Measurements from ENCODE around the gene EDAR.

Gene EDAR

DNA sequence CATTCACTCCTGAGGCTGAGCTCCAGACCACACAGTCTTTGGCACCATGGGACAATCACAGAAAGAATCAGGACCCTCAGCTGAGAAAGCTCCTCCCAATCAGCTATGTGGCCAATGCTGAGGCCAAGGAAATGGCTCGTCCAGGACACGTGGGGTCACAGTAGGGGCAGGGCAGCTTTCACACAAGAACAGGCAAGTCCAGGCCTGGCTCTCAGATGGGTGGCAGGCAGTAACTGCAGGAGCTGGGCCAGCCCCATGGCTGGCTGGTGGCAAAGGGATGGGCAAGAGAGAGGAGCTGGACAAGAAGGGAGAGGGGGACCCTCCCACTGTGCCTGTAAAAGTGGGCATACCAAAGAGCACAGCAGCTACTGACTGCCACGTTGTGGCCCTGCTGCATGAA lies 12.2 kb upstream of the EDAR start:
- no peak for DNase-seq (ENCODE audit: low read depth, low spot score)

DNA sequence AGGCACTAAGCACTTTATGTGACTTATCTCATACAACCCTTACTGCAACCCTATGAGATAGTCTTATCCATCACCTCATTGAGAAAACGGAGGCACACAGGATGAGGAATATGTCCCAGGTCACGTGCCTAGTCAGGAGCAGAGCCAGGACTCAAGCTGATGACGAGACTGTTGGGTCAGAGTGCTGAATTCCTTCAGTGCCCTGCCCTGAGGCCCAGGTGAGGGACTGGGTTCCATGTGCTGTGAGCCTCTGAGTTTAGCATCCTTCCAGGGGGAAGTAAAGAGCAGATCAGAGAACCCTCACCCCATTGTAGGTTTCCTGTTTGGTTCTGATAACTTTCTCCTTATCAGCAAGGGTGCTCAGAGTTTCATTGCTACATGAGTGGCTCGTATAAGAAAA lies 11.7 kb upstream of the EDAR start:
- no peak for DNase-seq (ENCODE audit: low read depth, low spot score)

DNA sequence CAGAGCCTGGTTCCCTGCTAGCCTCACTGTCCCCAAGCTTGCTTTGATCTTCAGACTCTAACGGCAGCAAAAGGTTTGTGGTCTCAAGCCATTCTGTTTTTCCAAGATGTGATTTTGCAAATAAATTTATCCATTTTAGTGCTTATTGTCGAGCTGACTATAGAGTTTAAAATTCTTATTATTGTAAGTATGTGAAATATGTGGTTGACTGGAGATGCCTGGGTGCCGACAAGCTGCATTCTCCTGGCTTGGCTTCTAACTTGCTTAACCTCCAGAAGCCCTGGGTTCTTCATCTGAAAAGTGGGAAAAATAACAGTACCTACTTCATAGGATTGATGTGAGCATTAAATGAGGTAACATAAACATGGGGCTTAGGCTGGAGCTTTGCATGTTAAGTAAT lies 9.9 kb upstream of the EDAR start:
- DNase-seq (ENCODE audit: low read depth, low spot score) = no peak

DNA sequence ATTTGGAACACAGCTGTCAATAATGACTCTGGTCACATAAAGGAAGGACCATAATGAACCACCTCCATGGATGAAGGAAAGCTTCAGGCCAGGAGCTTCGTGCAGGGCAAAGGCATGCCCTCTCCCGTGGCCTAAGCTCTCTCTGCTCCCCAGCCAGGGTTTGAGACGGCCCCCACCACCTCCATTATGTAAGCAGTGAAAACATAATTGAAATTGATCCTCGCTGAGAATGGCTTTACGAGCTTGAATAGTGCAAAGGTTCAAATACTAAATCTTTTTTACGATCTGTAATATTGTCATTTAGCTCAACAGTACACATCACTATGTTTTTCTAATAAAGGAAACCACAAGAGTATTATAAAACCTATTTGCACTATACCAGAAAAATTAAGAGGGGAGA lies 5.2 kb upstream of the EDAR start:
- no peak for DNase-seq (ENCODE audit: low read depth, low spot score)

DNA sequence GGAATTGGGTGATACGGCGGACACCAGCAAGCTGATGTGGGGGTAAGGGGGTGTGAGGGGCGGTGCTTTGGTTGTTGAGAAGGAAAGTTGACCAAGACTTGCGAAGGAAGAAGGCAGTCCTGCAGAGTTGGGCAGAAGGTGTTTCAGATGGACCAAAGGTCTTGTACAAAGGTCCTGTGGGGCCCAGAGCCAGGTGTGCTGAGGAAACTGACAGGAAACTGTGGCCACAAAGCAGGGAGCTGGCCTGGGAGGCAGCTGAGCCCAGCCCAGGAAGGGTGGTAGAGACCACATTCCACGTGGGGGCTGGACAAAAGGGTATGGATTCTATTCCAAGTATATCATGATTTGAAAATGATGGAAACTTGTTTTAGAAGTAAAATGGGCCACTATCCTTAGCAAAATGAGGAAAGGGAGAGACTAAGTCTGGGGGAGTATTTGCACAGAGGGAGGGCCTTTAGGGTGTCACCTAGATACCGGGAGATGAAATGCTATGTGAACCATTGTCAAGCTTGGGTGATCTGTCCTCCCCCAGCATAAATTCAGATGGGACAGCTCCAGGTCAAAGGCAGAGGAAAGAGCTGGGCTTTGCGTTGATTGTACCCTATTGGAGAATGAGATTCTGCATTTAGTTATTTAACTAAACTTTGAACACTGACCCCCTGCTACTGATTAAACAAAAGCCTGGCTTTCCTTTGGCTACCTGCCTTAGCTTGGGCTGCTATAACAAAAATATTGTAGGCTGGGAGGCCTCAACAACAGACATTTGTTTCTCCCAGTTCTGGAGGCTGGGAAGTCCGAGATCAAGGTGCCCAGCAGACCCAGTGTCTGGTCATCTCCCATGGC lies 4.3 kb upstream of the EDAR start:
- no peak for DNase-seq (ENCODE audit: low read depth, low spot score)

DNA sequence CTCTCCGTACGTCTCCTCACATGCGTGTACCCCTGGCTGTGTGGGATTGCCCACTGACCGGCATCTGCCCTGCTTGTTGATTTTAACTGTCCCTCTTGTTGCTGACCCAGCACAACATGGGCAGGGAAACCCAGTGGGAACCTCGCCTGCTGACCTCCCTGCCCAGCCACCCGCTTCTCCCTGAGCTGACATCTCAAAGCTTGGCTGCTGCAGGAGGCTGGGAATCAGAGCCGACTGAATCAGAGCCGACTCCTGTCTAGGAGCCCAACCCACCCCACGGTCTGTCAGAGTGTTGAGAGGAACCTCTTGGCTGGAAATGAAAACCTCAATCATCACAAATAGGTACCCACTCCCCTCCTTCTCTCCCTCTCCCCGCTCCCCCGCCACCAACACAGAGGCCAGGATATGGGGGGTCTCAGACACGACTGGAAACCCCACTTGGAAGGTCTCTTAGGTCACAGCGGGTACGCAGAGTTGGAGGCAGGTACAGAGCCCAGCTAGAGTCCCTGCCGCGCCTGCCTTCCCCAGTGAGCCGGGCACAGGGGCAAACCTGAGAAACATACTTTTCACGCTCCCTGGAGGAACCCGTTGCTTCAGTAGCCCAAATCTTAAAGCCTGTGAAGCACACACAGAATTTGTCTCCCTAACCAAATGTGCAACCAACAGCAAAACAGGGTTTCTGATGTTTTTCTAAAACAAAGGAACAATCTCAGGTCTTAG lies 784 bp downstream of the EDAR start:
- no peak for DNase-seq (ENCODE audit: low read depth, low spot score)

DNA sequence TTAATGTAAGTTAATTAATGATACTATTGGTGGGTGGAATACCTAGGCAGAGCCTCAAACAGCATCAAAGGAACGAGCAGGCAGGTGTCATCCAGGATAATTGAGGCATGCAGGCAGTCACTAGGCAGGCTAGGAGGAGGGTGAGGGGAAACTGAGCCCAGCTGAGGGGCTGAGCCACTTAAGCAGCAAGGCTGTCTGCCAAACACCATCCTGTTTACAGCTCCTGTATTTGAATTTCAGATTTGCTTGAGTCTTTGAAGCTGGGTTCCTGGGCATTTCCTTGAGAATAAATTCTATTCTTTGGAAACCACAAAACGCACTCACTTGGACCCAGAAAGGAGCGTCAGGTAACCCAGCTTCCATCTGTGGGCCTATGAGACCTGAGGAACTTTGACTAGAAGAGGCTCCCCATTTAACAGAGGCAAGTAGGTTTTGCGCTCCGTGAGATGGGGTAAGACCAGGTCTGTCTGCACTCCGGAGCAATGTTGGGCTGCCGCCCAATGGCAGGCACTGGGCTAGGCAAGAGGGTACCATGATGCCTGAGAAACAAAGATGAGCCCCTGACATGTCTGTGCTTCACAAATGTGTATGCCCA lies 2.0 kb downstream of the EDAR start:
- DNase-seq (ENCODE audit: low read depth, low spot score) = no peak

DNA sequence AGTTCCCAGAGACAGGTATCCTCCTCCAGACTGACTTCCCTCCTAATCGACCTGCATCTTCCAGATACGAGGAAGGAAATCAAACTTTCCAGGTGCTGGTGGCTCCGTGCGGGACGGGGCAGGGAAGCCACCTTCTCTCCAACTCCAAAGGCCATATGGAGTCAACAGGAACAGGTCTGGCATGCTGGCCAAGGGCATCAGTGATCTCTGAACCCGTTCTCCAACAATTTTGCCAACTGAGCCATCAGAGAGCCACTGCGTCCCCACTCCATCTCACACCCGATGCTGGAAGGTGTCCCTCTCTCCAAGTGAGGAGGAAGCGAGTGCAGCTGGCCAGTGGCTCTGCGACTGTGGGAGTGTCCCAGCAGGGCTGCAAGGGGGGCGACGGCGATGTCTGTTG lies 5.4 kb downstream of the EDAR start:
- DNase-seq (ENCODE audit: low read depth, low spot score) = no peak

DNA sequence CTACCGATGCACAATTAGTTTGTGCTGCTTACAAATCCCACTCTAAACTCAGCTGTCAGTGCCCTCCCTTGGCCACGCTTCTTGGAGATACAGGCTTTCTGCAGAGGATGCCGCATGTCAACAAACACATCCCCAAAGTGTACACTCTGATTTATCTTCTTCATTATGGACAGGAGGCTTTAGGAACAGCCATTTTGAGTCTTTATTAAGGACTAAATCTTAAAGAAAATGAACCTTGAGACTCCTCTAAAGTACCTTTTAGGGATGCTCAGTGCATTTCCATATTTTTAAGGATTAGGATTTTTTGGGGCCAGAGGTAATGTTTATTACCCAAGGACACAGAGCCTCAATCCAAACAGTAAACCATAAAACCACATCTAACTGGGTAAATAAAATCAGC lies 6.0 kb downstream of the EDAR start:
- no peak for DNase-seq (ENCODE audit: low read depth, low spot score)

DNA sequence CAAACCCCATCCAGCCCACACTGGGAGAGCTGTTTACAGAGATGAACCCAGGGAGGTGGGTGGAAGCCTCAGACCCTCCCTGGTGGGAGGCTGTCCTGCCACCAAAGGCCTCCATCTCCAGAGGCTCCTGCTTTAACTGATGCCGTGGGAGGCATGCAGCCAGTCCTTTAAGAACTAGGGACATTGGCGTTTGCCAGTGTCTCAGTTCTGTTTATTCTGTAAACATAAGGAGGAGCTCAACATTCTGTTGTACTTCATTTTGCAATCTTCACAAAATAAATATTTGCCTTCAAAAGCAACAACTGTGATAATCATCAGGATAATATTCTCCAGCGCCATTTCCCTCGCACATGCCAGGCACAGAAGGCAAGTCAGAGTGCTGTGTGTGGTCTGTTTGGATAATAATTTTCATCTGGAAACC lies 6.8 kb downstream of the EDAR start:
- no peak for DNase-seq (ENCODE audit: low read depth, low spot score)

DNA sequence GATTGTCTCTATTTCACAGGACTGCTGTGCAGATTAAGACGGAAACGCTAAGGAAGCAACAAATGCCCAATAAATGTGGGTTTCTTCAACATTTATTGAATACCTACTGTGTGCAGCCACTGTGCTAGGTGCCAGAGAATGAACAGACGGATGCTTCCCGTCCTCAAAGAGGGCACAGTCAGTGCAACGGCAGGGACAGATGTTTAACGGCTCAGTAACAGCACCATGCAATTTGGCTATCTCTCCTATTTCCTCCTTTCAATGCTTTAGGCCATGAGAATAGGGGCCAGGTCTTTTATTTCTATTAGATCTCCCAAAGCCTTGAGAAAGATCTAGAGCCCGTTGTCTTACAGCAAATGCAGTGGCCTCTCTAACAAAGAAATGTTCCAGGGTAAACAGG lies 7.2 kb downstream of the EDAR start:
- no peak for DNase-seq (ENCODE audit: low read depth, low spot score)

DNA sequence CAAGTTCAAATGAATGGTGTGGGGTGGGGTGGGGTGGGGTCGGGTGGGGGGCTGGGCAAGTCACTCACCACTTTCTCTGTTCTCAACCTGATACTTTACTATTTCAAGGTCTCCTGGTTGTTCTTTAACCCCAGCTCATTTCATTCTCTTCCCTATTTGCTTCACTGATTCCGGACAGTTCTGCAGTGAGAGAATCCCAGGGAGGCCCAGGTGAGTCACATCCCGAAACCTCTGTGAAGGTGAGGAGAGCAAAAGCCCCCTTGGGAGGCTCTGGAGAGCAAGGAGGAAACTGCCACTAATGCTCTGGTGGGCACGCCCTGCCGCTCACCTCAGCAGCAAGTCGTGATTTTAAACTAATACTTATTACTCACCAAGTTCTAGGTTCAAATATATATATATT lies 8.9 kb downstream of the EDAR start:
- DNase-seq (ENCODE audit: low read depth, low spot score) = no peak

DNA sequence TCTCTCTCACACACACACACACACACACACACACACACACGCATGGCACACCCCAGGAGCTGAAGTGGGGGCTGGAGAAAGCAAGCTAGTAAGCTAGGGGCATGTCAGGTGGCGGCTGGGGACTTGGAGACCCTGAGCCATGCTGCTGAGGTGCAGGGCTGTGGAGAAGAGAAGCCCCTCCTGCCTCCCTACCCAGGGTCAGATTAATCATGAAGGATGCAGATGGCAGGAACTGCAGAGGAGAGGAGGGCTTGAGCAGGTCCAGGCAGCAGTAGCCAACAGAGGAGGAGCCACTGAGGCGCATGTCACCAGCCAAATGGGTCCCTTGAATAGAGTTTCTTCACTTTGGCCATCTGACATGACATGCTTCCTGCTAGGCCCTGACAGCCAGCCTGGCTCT lies 9.6 kb downstream of the EDAR start:
- DNase-seq (ENCODE audit: low read depth, low spot score) = no peak

DNA sequence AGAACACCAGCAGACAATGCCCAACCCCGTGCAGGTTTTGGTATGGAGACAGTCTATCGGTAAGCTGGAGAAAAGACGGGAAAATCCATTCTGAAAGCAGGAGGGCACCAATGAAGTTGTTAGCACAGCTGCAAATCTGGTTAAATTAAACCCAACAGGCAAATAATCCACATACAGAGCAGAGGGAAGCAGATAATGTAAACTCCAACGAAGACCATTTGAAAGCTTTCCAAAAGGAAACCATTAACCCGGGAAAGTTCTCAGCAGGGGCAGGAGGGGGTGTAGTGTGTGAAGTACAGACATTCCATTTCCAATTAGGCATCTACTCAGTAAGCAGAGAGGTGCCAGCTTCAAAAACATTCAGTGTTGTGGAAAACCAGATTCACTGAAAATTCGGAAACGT lies 10.3 kb downstream of the EDAR start:
- no peak for DNase-seq (ENCODE audit: low read depth, low spot score)

DNA sequence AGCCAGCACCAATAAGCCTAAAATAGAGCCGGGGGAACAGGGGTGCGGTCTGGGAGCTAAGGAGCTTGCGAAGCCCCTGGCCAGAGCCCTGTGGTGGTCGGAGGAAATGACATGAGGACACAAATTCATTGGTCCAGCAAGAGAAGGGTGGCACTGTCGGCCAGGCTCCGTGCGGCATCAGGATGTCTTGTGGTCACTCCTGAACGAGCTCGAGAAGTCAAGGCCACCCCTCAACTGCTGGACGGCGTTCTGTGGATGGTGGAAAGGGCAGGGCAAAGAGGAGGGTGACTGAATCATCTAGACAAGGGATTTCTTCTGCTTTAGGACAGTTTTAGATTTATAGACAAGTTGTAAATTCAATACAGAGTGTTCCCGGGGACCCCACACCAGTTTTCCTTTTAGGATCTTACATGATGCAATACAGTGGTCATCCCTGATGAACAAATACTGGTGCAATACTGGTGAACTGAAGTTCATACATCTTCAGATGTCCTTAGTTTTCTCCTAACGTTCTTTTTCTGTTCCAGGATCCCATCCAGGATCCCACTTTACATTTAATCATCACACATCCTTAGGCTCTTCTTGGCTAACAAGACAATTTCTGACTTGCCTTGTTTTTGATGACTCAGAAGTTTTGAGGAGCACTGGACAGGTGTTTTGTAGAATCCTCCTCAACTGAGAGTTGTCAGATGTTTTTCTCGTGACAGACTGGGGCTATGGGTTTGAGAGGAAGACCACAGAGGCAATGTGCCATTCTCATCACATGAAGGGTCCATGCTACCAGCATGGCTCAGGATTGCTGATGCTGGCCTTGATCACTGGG lies 13.2 kb downstream of the EDAR start:
- no peak for DNase-seq (ENCODE audit: low read depth, low spot score)

DNA sequence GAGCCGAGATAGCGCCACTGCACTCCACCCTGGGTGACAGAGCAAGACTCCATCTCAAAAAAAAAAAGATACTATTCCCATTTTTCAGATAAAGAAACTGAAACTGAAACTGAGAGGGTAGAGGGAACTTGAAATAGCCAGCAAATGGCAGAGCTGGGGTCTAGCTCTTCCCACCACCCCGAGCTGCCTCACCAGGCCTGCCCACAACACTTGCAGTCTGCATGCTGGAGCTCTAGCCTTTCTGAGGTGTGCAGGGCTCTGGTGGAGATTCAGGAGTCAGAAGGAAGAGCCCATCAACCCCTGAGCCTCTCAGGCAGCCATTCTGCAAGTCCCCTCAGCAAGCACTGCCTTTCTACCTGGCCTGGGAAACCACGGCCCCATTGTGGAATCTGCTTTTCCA lies 14.3 kb downstream of the EDAR start:
- DNase-seq (ENCODE audit: low read depth, low spot score) = no peak

DNA sequence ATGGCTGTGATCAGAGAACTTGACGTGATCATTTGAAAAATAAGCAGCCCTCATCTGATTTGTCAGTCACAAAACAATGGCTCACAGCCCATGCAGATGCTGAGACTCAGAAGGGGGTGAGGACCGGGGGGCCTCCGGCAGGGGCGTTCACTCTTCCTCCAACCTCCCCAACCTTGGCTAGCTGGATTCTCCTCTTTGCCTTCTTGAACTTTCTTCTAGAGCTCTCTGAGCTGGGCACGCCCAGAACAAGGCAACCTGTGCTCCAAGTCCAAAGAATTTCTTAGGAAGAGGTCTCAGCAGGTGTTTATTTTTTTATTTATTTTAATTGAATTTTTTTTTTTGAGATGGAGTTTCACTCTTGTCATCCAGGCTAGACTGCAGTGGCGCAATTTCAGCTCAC lies 16.4 kb downstream of the EDAR start:
- DNase-seq (ENCODE audit: low read depth, low spot score) = no peak

DNA sequence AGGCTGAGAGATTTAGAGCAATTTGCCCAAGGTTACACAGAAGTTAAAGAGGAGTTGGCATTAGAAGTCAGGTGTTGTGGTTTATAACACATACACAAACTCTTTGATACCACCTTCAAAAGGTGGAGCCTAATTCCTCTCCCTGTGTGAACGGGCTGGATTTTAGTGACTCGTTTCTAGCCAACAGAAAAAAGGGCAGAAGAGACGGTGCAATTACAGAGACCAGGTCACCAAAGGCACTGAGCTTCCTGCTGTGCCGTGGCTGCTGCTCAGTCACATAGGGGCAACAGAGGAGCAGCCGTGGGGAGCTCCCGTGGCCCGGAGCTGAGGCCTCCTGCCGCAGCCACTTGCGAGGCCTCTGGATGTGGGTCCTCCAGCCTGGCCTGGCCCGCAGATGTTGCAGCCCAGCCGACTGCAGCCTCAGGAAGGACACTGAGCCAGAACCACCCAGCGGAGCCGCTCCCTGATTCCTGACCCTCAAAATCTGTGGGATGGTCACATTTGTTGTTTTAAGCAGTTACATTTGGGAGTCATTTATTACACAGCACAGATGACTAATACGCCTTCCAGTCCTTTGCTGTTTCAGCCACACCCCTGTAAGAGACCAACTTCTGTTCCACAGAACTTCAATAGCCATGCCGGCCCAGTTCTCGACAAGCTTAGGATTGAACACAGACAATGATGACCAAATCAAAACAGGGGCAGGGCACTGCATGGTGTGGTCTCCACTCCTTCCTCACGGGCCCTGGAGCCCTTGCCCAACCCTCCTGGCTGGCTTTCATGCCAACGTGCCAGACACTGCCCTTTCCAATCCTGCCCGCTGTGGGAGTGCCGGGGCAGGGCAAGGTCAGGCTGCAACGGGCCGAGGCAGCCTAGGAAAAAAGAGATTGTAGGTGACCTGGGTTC lies 17.1 kb downstream of the EDAR start:
- DNase-seq (ENCODE audit: low read depth, low spot score) = no peak

DNA sequence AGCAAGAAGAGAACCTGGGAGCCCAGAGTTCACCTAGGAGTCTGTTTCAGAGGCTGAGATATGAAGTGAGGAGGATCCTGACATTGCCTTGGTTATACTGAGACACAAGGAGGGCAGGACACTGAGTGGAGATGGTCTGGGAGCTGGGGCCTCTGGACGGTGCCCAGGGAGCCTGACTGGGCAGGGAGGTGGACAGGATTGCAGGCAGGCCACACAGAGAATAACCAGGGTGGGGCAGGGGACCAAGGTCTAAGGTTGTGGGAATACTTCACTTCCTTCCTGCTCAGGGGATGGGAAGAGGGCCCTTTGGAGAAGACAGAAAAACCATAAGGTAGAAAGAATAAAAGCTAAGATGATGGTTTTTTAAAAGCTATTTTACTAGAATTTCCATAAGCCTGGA lies 18.7 kb downstream of the EDAR start:
- DNase-seq (ENCODE audit: low read depth, low spot score) = no peak

DNA sequence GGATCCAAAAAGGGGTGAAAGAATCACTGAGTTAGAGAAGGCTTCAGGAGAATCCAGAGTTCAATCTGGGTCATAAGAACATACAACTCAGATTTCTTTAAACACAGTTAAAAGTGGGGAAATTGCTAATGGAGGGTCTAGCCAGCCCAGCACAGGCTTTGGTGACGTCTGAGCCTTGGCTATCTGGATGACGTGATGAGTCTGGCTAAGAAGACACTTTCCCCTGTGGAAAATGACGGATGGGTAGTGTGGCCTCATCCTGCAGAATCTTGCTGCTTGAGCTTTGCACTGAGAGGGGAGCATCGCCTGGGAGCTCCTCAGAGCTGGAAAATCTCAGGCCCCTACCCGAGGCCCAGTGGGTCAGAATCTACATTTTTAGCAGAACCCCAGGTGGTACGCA lies 19.2 kb downstream of the EDAR start:
- no peak for DNase-seq (ENCODE audit: low read depth, low spot score)

DNA sequence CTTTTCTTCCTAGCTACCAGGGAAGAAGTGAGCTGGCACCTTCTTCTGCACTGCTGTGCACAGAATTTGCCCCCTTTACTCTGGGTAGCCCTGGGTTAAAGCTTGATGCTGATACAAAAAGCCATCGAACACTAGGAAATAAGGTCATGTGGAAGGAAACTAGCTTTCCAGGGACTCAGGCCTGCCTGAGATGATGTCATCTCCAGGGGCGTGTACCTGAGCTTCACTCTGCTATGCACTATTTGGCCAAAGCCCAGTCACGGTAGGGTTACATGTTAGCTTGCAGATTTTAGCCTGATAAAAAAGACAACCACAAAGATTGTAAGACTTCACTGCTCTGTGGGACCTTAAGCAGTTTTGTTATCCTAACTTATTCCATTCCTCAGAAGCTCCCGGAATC lies 20.4 kb downstream of the EDAR start:
- no peak for DNase-seq (ENCODE audit: low read depth, low spot score)
